Cardiac septum (tissue), 1 donor: ENCODE measurements around the gene SLF1. TPM values are rescaled to one million over a fixed set of nuclear protein-coding genes. Genes with fewer than 3 reads are reported as not detected.

Experiments used
- DNase-seq: peaks from one replicate; pipeline ENCODE4 v3.0.0-alpha.2; 2020; ENCODE audit warnings: low spot score
- intact Hi-C: fragments of 100-400 bp; cut with DNase I; formaldehyde crosslinking; loops from one replicate; pipeline ENCODE4 v1.14.0; 2022
- total RNA-seq: library from RNA; stranded (reverse); fragmentation: NEBNext Ultra II Directional; extraction: Animal tissue kit (Norgen Biotek cat#: 25700); gene quantifications from one replicate; pipeline ENCODE4 v1.2.1, GENCODE V29; 2021
- donor health status: DM: no; HTN: no; CAD: no.

Gene SLF1
- total RNA-seq, 1 donor from 2014 or later, result 6.1 TPM

- no peak for DNase-seq
- intact Hi-C loops, result loop anchor here (10.0 kb wide), 1 partner anchor 175 kb away; no protein-coding TSS in a partner anchor
These were observed 81.1 kb downstream of the SLF1 start for GRCh38 chr5:94699562-94699961.

GRCh38 chr5:94700592-94700991 is 82.1 kb downstream of the SLF1 start:
- DNase-seq, result no peak
- intact Hi-C loops, result no loop called here

- no peak for DNase-seq
- intact Hi-C loops, result no loop called here
These were observed 84.3 kb downstream of the SLF1 start for GRCh38 chr5:94702729-94703128.

- intact Hi-C loops, result no loop called here
- no peak for DNase-seq
These were observed 87.0 kb downstream of the SLF1 start for GRCh38 chr5:94705427-94705826.

GRCh38 chr5:94707359-94707758 is 88.9 kb downstream of the SLF1 start:
- no peak for DNase-seq
- intact Hi-C loops, result no loop called here

- no peak for DNase-seq
- intact Hi-C loops, result no loop called here
These were observed 90.8 kb downstream of the SLF1 start for GRCh38 chr5:94709277-94709676.

GRCh38 chr5:94711785-94712184 is 93.3 kb downstream of the SLF1 start:
- DNase-seq, result no peak
- intact Hi-C loops, result no loop called here

- DNase-seq, result no peak
- intact Hi-C loops, result no loop called here
These were observed 97.3 kb downstream of the SLF1 start for GRCh38 chr5:94715768-94716167.

- no peak for DNase-seq
- intact Hi-C loops, result no loop called here
These were observed 106.7 kb downstream of the SLF1 start for GRCh38 chr5:94725142-94725541.

- intact Hi-C loops, result no loop called here
- DNase-seq, result no peak
These were observed 113.0 kb downstream of the SLF1 start for GRCh38 chr5:94731471-94731870.

GRCh38 chr5:94736498-94736897 is 118.0 kb downstream of the SLF1 start:
- intact Hi-C loops, result no loop called here
- DNase-seq, result no peak

GRCh38 chr5:94740286-94740685 is 121.8 kb downstream of the SLF1 start:
- DNase-seq, result no peak

GRCh38 chr5:94742852-94743251 is 124.4 kb downstream of the SLF1 start:
- intact Hi-C loops, result no loop called here
- no peak for DNase-seq

More at GRCh38 chr5:94740286-94740685, 121.8 kb downstream of the SLF1 start:
- intact Hi-C loops, result no loop called here

- intact Hi-C loops, result no loop called here
- DNase-seq, result no peak
These were observed 126.4 kb downstream of the SLF1 start for GRCh38 chr5:94744906-94745305.

GRCh38 chr5:94745786-94746730 is 127.6 kb downstream of the SLF1 start:
- intact Hi-C loops, result no loop called here
- DNase-seq, result no peak

GRCh38 chr5:94746731-94747124 is 128.3 kb downstream of the SLF1 start:
- DNase-seq, result no peak
- intact Hi-C loops, result no loop called here

Other genes starting within 250 kb of the SLF1 start
- gene KIAA0825, start 65 bp upstream of the SLF1 start, total RNA-seq, result 2.2 TPM